NCI-H2196 (cell line): ENCODE measurements around the gene SPATA21.
A peak's percentile ranks its signal among the peaks of the same experiment; 100 is the strongest.

Experiments used
- DNase-seq: peaks from one replicate; lab custom pipeline; 2025; ENCODE audit not compliant: unreplicated experiment; lab: John Stamatoyannopoulos, UW

SPATA21 gene

GRCh38 chr1:16351994-16352841, 85.0 kb downstream of the SPATA21 start, which contains the start of gene FBXO42:
Gene FBXO42, minus strand, starts transcription at chr1:16352480. Its CDS starts 37,062 bp downstream, at chr1:16315418.
- peak; percentile 94 for DNase-seq

DNA sequence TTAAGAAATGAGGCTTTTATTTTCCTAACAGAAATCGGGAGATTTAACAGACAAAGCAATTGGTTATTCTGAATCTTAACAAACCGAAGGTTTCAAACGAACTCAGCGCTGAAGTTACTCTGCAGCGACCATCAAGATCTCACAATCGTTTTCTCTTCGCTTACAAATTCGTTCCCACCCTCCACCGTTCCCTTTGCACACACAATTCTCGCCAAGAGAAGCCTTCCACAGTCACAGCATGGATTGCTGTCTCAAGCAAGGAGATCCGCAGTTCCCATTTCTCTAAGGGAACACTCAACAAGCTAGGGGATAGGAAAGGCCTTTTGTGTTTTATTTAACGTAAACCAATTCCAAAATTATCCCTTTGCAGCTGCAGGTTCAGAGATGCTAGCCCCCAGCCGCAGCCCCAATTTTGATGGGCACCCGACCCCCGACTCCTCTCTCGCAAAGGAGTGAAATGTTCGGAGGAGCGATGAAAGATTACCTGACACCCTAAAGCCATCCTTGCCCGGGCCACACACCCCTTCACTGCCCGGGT, 85.7 kb downstream of the SPATA21 start:
- no peak for DNase-seq

DNA sequence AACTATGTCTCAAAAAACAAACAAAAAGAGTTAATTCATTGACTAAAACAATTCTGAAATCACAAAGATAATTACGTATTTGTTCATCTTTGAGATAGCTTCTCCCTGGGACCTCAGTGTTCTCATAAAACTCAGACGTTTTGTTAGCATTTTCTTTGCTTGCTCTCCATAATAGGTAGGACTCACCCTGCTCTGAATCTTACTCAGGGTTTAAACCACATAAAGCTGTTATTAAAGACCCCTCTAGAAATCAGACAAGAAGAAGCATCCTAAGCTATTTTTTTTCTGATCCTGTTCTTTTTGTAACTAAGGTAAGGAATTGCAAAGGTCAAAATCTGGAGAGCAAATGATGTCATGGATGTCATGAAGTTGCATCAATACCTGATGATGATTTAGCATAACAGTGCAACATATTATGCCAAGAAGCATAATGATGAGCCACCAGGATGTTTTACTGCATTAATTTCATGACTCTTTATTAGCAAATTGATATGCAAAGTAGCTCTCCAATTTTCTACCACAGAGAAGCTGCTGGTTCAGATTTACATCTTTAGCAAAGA, 87.3 kb downstream of the SPATA21 start:
- no peak for DNase-seq
